ENCODE data around the gene CABP2.

GRCh38 chr11:67542169-67542568 lies 18.9 kb upstream of the CABP2 start:
- TF ChIP-seq, protein P1, sequence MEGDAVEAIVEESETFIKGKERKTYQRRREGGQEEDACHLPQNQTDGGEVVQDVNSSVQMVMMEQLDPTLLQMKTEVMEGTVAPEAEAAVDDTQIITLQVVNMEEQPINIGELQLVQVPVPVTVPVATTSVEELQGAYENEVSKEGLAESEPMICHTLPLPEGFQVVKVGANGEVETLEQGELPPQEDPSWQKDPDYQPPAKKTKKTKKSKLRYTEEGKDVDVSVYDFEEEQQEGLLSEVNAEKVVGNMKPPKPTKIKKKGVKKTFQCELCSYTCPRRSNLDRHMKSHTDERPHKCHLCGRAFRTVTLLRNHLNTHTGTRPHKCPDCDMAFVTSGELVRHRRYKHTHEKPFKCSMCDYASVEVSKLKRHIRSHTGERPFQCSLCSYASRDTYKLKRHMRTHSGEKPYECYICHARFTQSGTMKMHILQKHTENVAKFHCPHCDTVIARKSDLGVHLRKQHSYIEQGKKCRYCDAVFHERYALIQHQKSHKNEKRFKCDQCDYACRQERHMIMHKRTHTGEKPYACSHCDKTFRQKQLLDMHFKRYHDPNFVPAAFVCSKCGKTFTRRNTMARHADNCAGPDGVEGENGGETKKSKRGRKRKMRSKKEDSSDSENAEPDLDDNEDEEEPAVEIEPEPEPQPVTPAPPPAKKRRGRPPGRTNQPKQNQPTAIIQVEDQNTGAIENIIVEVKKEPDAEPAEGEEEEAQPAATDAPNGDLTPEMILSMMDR (conservative IDR thresholded peaks at IDR 0.05; ENCODE audit: low read depth, low read length) = no peak
- TF ChIP-seq EZH2 (IDR thresholded peaks at IDR 0.05; ENCODE audit: borderline replicate concordance, low read depth, low read length, poor library complexity, severe bottlenecking) = no peak
